Endothelial cell of umbilical vein (primary cell): ENCODE results near the gene USB1. TPM values are rescaled to one million over a fixed set of nuclear protein-coding genes. Genes with fewer than 3 reads are reported as not detected.

Experiments
- Bru-seq: library from RNA; stranded (reverse); fragments of 400-500 nt; gene quantifications from one replicate; lab custom pipeline; 2021; lab: Mats Ljungman, UMichigan
- BruChase-seq, 2 experiments: library from RNA; stranded (reverse); fragments of 400-500 nt; gene quantifications; one replicate each; lab custom pipeline; 2021; lab: Mats Ljungman, UMichigan
- BruUV-seq: library from RNA; stranded (reverse); fragments of 400-500 nt; replicated peaks from 2 replicates; lab custom pipeline; 2021; lab: Mats Ljungman, UMichigan
- CTCF ChIA-PET: fragments of 300-600, 350-600 bp; sonication (Branson Sonifier 250); formaldehyde crosslinking; loops from one replicate; lab custom pipeline; 2021; ENCODE audit warnings: antibody characterized with exemption, inconsistent platforms; lab: Charles Lee
- POLR2A ChIA-PET: fragments of 300-600, 350-600 bp; sonication (Branson Sonifier 250); formaldehyde crosslinking; loops from one replicate; lab custom pipeline; 2021; ENCODE audit warnings: antibody characterized with exemption, inconsistent platforms; lab: Charles Lee
- DNase-seq: peaks from one replicate; pipeline ENCODE4 v3.0.0-alpha.2; 2011; ENCODE audit warnings: low read depth, low spot score
- FAIRE-seq: peaks from 2 replicates; lab custom pipeline; 2011; peaks lifted over from hg19 to GRCh38; lab: Jason Lieb, UNC
- H2AFZ ChIP-seq: 2 replicates; pipeline ENCODE4 v1.6.0; 2012; ENCODE audit warnings: low read depth, low read length, control low read depth, inconsistent platforms
- H3K27ac ChIP-seq: 2 replicates; pipeline ENCODE4 v1.5.1; 2011; ENCODE audit warnings: low read depth, mild to moderate bottlenecking, control low read depth, low read length, moderate library complexity; ENCODE audit not compliant: insufficient read depth
- H3K27me3 ChIP-seq, 2 experiments: 2 replicates each; pipeline versions ENCODE4 v1.6.0 to v1.6.1; 2011; ENCODE audit warnings: low read length in 2 of 2, mixed read lengths in 1 of 2; ENCODE audit not compliant: control insufficient read depth in 2 of 2, insufficient read depth in 2 of 2
- H3K36me3 ChIP-seq, 2 experiments: 2 replicates in 1 of 2; 3 replicates in 1 of 2; pipeline ENCODE4 v1.5.1; 2011; ENCODE audit warnings: low read length in 2 of 2, mild to moderate bottlenecking in 1 of 2, moderate library complexity in 1 of 2; ENCODE audit not compliant: control insufficient read depth in 2 of 2, insufficient read depth in 2 of 2; ENCODE audit errors: extremely low read depth in 1 of 2
- H3K4me1 ChIP-seq: 3 replicates; pipeline ENCODE4 v1.5.1; 2011; ENCODE audit warnings: mild to moderate bottlenecking, low read length; ENCODE audit not compliant: control insufficient read depth, insufficient read depth; ENCODE audit errors: extremely low read depth
- H3K4me2 ChIP-seq: 2 replicates; pipeline ENCODE4 v1.6.1; 2011; ENCODE audit warnings: low read length, control low read depth, mixed read lengths; ENCODE audit not compliant: insufficient read depth
- H3K4me3 ChIP-seq, 3 experiments: fragments of 200-600 bp in 1 of 3; sonication (generic), shearing (Covaris generic) in 1 of 3; replicated peaks in 1 of 3; 2 replicates each; pipeline ENCODE4 v1.5.1; 2011 to 2016; ENCODE audit warnings: control low read depth in 3 of 3, low read length in 3 of 3, mild to moderate bottlenecking in 2 of 3, inconsistent platforms in 1 of 3, low read depth in 1 of 3, moderate library complexity in 1 of 3; ENCODE audit not compliant: insufficient read depth in 1 of 3
- H3K79me2 ChIP-seq: 2 replicates; pipeline ENCODE4 v1.6.0; 2012; ENCODE audit warnings: low read length, inconsistent platforms; ENCODE audit not compliant: control insufficient read depth, insufficient read depth
- H3K9ac ChIP-seq: replicated peaks from 2 replicates; pipeline ENCODE3; 2011; ENCODE audit warnings: low read length, control low read depth; ENCODE audit not compliant: insufficient read depth; ENCODE audit errors: extremely low read depth
- H3K9me1 ChIP-seq: replicated peaks from 3 replicates; pipeline ENCODE4 v1.6.0; 2011; ENCODE audit warnings: mild to moderate bottlenecking, low read length; ENCODE audit not compliant: control insufficient read depth, insufficient read depth; ENCODE audit errors: extremely low read depth
- H3K9me3 ChIP-seq: replicated peaks from 2 replicates; pipeline ENCODE4 v1.5.1; 2012; ENCODE audit warnings: low read length, inconsistent platforms; ENCODE audit not compliant: control insufficient read depth, insufficient read depth
- H4K20me1 ChIP-seq: replicated peaks from 2 replicates; pipeline ENCODE3; 2011; ENCODE audit warnings: mild to moderate bottlenecking, low read length; ENCODE audit not compliant: control insufficient read depth, insufficient read depth; ENCODE audit errors: extremely low read depth
- CTCF ChIP-seq, 2 donors: IDR thresholded peaks; 1 replicate in 1 of 2; 2 replicates in 1 of 2; pipeline ENCODE4 v1.5.1; 2011; ENCODE audit warnings: low read length in 2 of 2, mild to moderate bottlenecking in 2 of 2, moderate library complexity in 2 of 2, control low read depth in 1 of 2, inconsistent platforms in 1 of 2, low read depth in 1 of 2; ENCODE audit not compliant: insufficient read depth in 1 of 2; ENCODE audit errors: extremely low read depth in 1 of 2
- MYC ChIP-seq: IDR thresholded peaks from one replicate; pipeline ENCODE4 v1.6.1; 2011; ENCODE audit warnings: mild to moderate bottlenecking, low read depth, low read length
- POLR2A ChIP-seq: IDR thresholded peaks from 2 replicates; pipeline ENCODE4 v1.6.1; 2012; ENCODE audit warnings: low read depth, mild to moderate bottlenecking, control low read depth, low read length
- POLR2AphosphoS5 ChIP-seq: IDR thresholded peaks from 2 replicates; pipeline ENCODE4 v1.6.1; 2012; ENCODE audit warnings: low read depth, mild to moderate bottlenecking, control low read depth, low read length, moderate library complexity; ENCODE audit not compliant: insufficient read depth
- dilution Hi-C: fragments of 300-500 bp; cut with MboI; formaldehyde crosslinking; loops from one replicate; pipeline ENCODE4 v1.15.0; 2019; ENCODE audit warnings: low sequenced_read_pairs; ENCODE audit not compliant: extremely low pct_ligation_motif_present
- intact Hi-C: fragments of 100-400 bp; cut with micrococcal nuclease; formaldehyde crosslinking; loops from one replicate; pipeline ENCODE4 v1.10.0; 2022
- long read RNA-seq: library from polyadenylated mRNA; stranded (forward); transcript quantifications from one replicate; pipeline ENCODE4 v2.0.0, GENCODE V29; 2021
- polyA minus RNA-seq, 3 experiments: library from RNA; depleted of rRNA, polyadenylated mRNA; stranded (reverse); fragments of >200 nt; gene quantifications; 1 replicate in 1 of 3; 2 replicates in 2 of 3; pipeline ENCODE4 v1.2.3, GENCODE V29; 2011
- polyA plus RNA-seq, 4 experiments: library from polyadenylated mRNA; depleted of rRNA in 3 of 4; stranded (reverse) in 3 of 4; unstranded in 1 of 4; fragments of >200 nt; gene quantifications; 2 replicates each; pipeline versions ENCODE4 v1.2.1 to v1.2.3, GENCODE V29; 2011 to 2012; ENCODE audit warnings: missing spikeins in 1 of 4
- total RNA-seq: library from RNA; stranded (reverse); gene quantifications from 2 replicates; pipeline ENCODE4 v1.2.3, GENCODE V29; 2021

USB1 gene
- total RNA-seq (64.6 and 66.6 TPM in 2 replicates), polyA plus RNA-seq (73.0 and 83.8 TPM in 2 replicates), polyA minus RNA-seq (93.1 and 102 TPM in 2 replicates), Bru-seq, nascent RNA (percentile 66 among the genes with signal in this experiment), BruChase-seq, experiment 1, labeled RNA remaining after a 6-hour chase (percentile 86 among the genes with signal in this experiment), BruChase-seq, experiment 2, labeled RNA remaining after a 2-hour chase (percentile 70 among the genes with signal in this experiment)
- 56.9 and 64.1 TPM in 2 replicates for polyA plus RNA-seq (2011; cell fraction: cytosol; rRNA removed)
- polyA plus RNA-seq (2011; cell fraction: nucleus; rRNA removed) = 45.0 and 50.9 TPM in 2 replicates
- 68.1 and 85.4 TPM in 2 replicates for polyA plus RNA-seq (2012)
- polyA minus RNA-seq (2011; cell fraction: cytosol; rRNA and poly(A)+ RNA removed) = 38.7 TPM
- polyA minus RNA-seq (2011; cell fraction: nucleus; rRNA and poly(A)+ RNA removed) = 26.0 and 29.3 TPM in 2 replicates
- long read RNA-seq, transcript USB1-202 (4 exons, 1,217 nt) = minor isoform, 5 of 221 reads
- long read RNA-seq, transcript USB1-201 (7 exons, 2,282 nt) = major isoform, 170 of 221 reads
- long read RNA-seq, partial matches to known transcripts = 30 of 221 reads
- long read RNA-seq, other reads (novel, unspliced or antisense) = 8 of 221 reads

- Histone ChIP-seq H3K9ac (peak within 1 kb of the TSS; percentile 68), H3K27ac (peak within 1 kb of the TSS; percentile 19), H3K27me3 (no peaks in the 10 kb centered on the region), H3K9me3 (no peaks in the 10 kb centered on the region), H3K79me2 (peaks cover 4% of the 10 kb centered on the region), H3K9me1 (no peaks in the 10 kb centered on the region), H3K4me3 (peak within 1 kb of the TSS; percentile 68 to 90 (median 85)), H4K20me1 (no peaks in the 10 kb centered on the region), H3K4me2 (peak within 1 kb of the TSS; percentile 80), H3K36me3 (peaks cover 2 to 10% of the 10 kb centered on the region in 2 experiments), H3K4me1 (peaks cover 17% of the 10 kb centered on the region), H2AFZ (peak within 1 kb of the TSS; percentile 98)
- peak; percentile 92 for TF ChIP-seq POLR2A
- TF ChIP-seq POLR2AphosphoS5 = peak; percentile 80
- TF ChIP-seq CTCF (IDR thresholded peaks at IDR 0.05; ENCODE audit: extremely low read depth in 1 of 2, insufficient read depth in 1 of 2, low read depth in 1 of 2, low read length in 2 of 2) = peak; percentile 63 to 73
- TF ChIP-seq MYC = no peak
- no TSS peak for BruUV-seq
- ChIA-PET POLR2A (no interaction called here), CTCF (interaction anchor here (0.7 to 3.5 kb wide), 13 partner anchors 14 to 410 kb away, joined by 3 to 36 read pairs (median 6); partner anchors contain the start of gene CFAP20)
- dilution Hi-C loops (no loop called here), intact Hi-C loops (loop anchor here (1.0 to 5.0 kb wide), 6 partner anchors 16 to 410 kb away; no protein-coding TSS in a partner anchor)
- peak; percentile 74 for DNase-seq
- peak; percentile 84 for FAIRE-seq
Observed at GRCh38 chr16:58000706-58001676, at the start of gene USB1. TSS of gene USB1 (plus strand) at chr16:58001407. CDS start at chr16:58001484, 77 bp downstream.
